CD14-positive monocyte (primary cell): ENCODE measurements around the gene PI4KA. TPM values are rescaled to one million over a fixed set of nuclear protein-coding genes. Genes with fewer than 3 reads are reported as not detected.

Source experiments
- DNase-seq, 3 donors: peaks; one replicate each; pipeline ENCODE4 v3.0.0-alpha.2; 2011 to 2022
- H2AFZ ChIP-seq: 2 replicates; pipeline ENCODE4 v1.6.0; 2012; ENCODE audit warnings: mild to moderate bottlenecking, low read depth, low read length, inconsistent platforms; ENCODE audit not compliant: insufficient read depth, poor library complexity, severe bottlenecking
- H3K27ac ChIP-seq, 2 donors: 1 replicate in 1 of 2; 2 replicates in 1 of 2; pipeline ENCODE4 v1.5.1; 2012 to 2013; ENCODE audit warnings: low read length in 2 of 2, control low read depth in 1 of 2, inconsistent platforms in 1 of 2, low read depth in 1 of 2, mild to moderate bottlenecking in 1 of 2
- H3K27me3 ChIP-seq, 2 donors: one replicate each; pipeline versions ENCODE4 v1.6.0 to v1.6.1; 2011 to 2013; ENCODE audit warnings: low read length in 2 of 2; ENCODE audit not compliant: control insufficient read depth in 2 of 2, insufficient read depth in 2 of 2
- H3K36me3 ChIP-seq, 2 donors: replicated peaks in 1 of 2; 1 replicate in 1 of 2; 2 replicates in 1 of 2; pipeline versions ENCODE4 v1.5.1 to v1.6.1; 2012 to 2013; ENCODE audit warnings: low read length in 2 of 2, control low read depth in 1 of 2, inconsistent platforms in 1 of 2, mild to moderate bottlenecking in 1 of 2; ENCODE audit not compliant: insufficient read depth in 2 of 2, control insufficient read depth in 1 of 2
- H3K4me1 ChIP-seq, 2 donors: 1 replicate in 1 of 2; 2 replicates in 1 of 2; pipeline versions ENCODE4 v1.5.1 to v1.6.1; 2012 to 2013; ENCODE audit warnings: low read length in 2 of 2, control low read depth in 1 of 2, inconsistent platforms in 1 of 2, mild to moderate bottlenecking in 1 of 2, moderate library complexity in 1 of 2; ENCODE audit not compliant: insufficient read depth in 2 of 2, control insufficient read depth in 1 of 2
- H3K4me2 ChIP-seq: replicated peaks from 2 replicates; pipeline ENCODE3; 2012; ENCODE audit warnings: low read length, moderate library complexity, mild to moderate bottlenecking; ENCODE audit not compliant: poor library complexity, severe bottlenecking; ENCODE audit errors: extremely low read depth
- H3K4me3 ChIP-seq, 3 experiments: fragments of 200-600 bp in 1 of 3; sonication (generic) in 1 of 3; replicated peaks in 1 of 3; 1 replicate in 2 of 3; 2 replicates in 1 of 3; pipeline ENCODE4 v1.5.1; 2011 to 2013; ENCODE audit warnings: low read length in 3 of 3, mild to moderate bottlenecking in 3 of 3, control low read depth in 2 of 3, low read depth in 2 of 3, inconsistent platforms in 1 of 3, moderate library complexity in 1 of 3
- H3K79me2 ChIP-seq: 2 replicates; pipeline ENCODE4 v1.6.0; 2012; ENCODE audit warnings: mild to moderate bottlenecking, control low read depth, inconsistent platforms, low read length, moderate library complexity; ENCODE audit not compliant: insufficient read depth
- H3K9ac ChIP-seq: 2 replicates; pipeline ENCODE4 v1.6.0; 2017; ENCODE audit warnings: low read length, mild to moderate bottlenecking; ENCODE audit not compliant: insufficient read depth, poor library complexity, severe bottlenecking
- H3K9me3 ChIP-seq, 2 donors: replicated peaks in 1 of 2; 1 replicate in 1 of 2; 2 replicates in 1 of 2; pipeline versions ENCODE4 v1.5.1 to v1.6.1; 2012 to 2013; ENCODE audit warnings: low read length in 2 of 2, control low read depth in 1 of 2; ENCODE audit not compliant: control insufficient read depth in 1 of 2, insufficient read depth in 1 of 2
- H4K20me1 ChIP-seq: 2 replicates; pipeline ENCODE4 v1.6.0; 2012; ENCODE audit warnings: mild to moderate bottlenecking, low read length, control low read depth, moderate library complexity; ENCODE audit not compliant: insufficient read depth
- H3K27ac Mint-ChIP-seq, 7 donors: one replicate each; pipeline ENCODE4 v1.8.0; 2020; ENCODE audit warnings: mild to moderate bottlenecking in 7 of 7, mixed read lengths in 7 of 7, moderate library complexity in 6 of 7, inconsistent platforms in 2 of 7
- H3K27me3 Mint-ChIP-seq, 3 donors: one replicate each; pipeline ENCODE4 v1.8.0; 2021 to 2022; ENCODE audit warnings: low read depth in 3 of 3, mild to moderate bottlenecking in 3 of 3, mixed read lengths in 3 of 3, moderate library complexity in 3 of 3, inconsistent platforms in 1 of 3
- H3K36me3 Mint-ChIP-seq, 2 donors: one replicate each; pipeline ENCODE4 v1.8.0; 2020; ENCODE audit warnings: mixed read lengths in 2 of 2, inconsistent platforms in 1 of 2, mild to moderate bottlenecking in 1 of 2
- H3K4me1 Mint-ChIP-seq: one replicate; pipeline ENCODE4 v1.8.0; 2020; ENCODE audit warnings: mild to moderate bottlenecking, mixed read lengths
- H3K4me3 Mint-ChIP-seq, 2 donors: one replicate each; pipeline ENCODE4 v1.8.0; 2020; ENCODE audit warnings: mild to moderate bottlenecking in 2 of 2, mixed read lengths in 2 of 2, moderate library complexity in 1 of 2
- H3K9me3 Mint-ChIP-seq, 7 donors: one replicate each; pipeline ENCODE4 v1.8.0; 2020 to 2022; ENCODE audit warnings: mixed read lengths in 7 of 7, mild to moderate bottlenecking in 6 of 7, moderate library complexity in 6 of 7, inconsistent platforms in 2 of 7
- CTCF ChIP-seq: fragments of 200-600 bp; IDR thresholded peaks from one replicate; pipeline ENCODE4 v1.8.0; 2022; ENCODE audit warnings: antibody characterized with exemption, mild to moderate bottlenecking
- WGBS: methylation state at CpG from one replicate; pipeline ENCODE4 v1.1.5; 2013; ENCODE audit warnings: missing lambda C conversion rate; ENCODE audit not compliant: insufficient coverage; 5-methylcytosine and 5-hydroxymethylcytosine counted together
- intact Hi-C, 2 donors: fragments of 100-400 bp; cut with micrococcal nuclease; formaldehyde crosslinking; loops; one replicate each; pipeline versions ENCODE4 v1.15.0 to v1.15.1; 2023
- polyA plus RNA-seq, 3 donors: library from polyadenylated mRNA; depleted of rRNA in 1 of 3; unstranded in 2 of 3; stranded (reverse) in 1 of 3; fragments of 300-500 nt in 2 of 3; fragments of >200 nt in 1 of 3; fragmentation: Illumina TruSeq in 2 of 3; gene quantifications; 1 replicate in 2 of 3; 2 replicates in 1 of 3; pipeline ENCODE4 v1.2.3, GENCODE V29; 2012 to 2021

PI4KA gene
- polyA plus RNA-seq, 3 donors = 22.8 to 74.4 (median 38.2) TPM

GRCh38 chr22:20661473-20661872 is 197.1 kb downstream of the PI4KA start:
- Histone ChIP-seq H3K4me2 (no peak overlapping the region), H3K9ac (no peak overlapping the region), H3K9me3 (peaks cover 0 to 5% of the 10 kb centered on the region in 2 donors), H3K79me2 (no peaks in the 10 kb centered on the region), H3K27ac (no peak overlapping the region), H3K4me1 (no peaks in the 10 kb centered on the region), H3K27me3 (peaks cover 0 to 13% of the 10 kb centered on the region in 2 donors), H4K20me1 (no peaks in the 10 kb centered on the region), H3K4me3 (no peak overlapping the region), H2AFZ (no peak overlapping the region), H3K36me3 (no peaks in the 10 kb centered on the region)
- peaks cover 28 to 50% (median 41%) of the 10 kb centered on the region in 3 donors for H3K27me3 Mint-ChIP-seq
- WGBS = no CpG with 5 or more reads among the region's 1 CpG
- no peak for DNase-seq
- H3K27ac Mint-ChIP-seq = no peak overlapping the region
- TF ChIP-seq CTCF = no peak
- H3K9me3 Mint-ChIP-seq = peaks cover 2 to 6% (median 5%) of the 10 kb centered on the region in 7 donors
- no peaks in the 10 kb centered on the region for H3K36me3 Mint-ChIP-seq
- intact Hi-C loops = no loop called here
- H3K4me1 Mint-ChIP-seq = peaks cover 3% of the 10 kb centered on the region
- peak overlapping the region in 1 of 2 donors; percentile 24 for H3K4me3 Mint-ChIP-seq

- whole genome bisulfite sequencing = no CpG with 5 or more reads among the region's 6 CpGs
- Histone ChIP-seq H3K27me3 (peaks cover 0 to 13% of the 10 kb centered on the region in 2 donors), H2AFZ (no peak overlapping the region), H4K20me1 (no peaks in the 10 kb centered on the region), H3K4me1 (no peaks in the 10 kb centered on the region), H3K9me3 (peaks cover 0 to 5% of the 10 kb centered on the region in 2 donors), H3K36me3 (no peaks in the 10 kb centered on the region), H3K79me2 (no peaks in the 10 kb centered on the region), H3K9ac (no peak overlapping the region), H3K4me2 (no peak overlapping the region), H3K4me3 (no peak overlapping the region), H3K27ac (no peak overlapping the region)
- Mint-ChIP-seq H3K27me3 (peaks cover 28 to 45% (median 40%) of the 10 kb centered on the region in 3 donors), H3K36me3 (no peaks in the 10 kb centered on the region), H3K4me1 (peaks cover 3% of the 10 kb centered on the region), H3K4me3 (peak overlapping the region in 1 of 2 donors; percentile 33), H3K9me3 (peaks cover 2 to 6% (median 5%) of the 10 kb centered on the region in 7 donors), H3K27ac (no peak overlapping the region)
- DNase-seq = no peak
- intact Hi-C loops = no loop called here
- TF ChIP-seq CTCF = no peak
Measured at GRCh38 chr22:20660441-20661054, 198.1 kb downstream of the PI4KA start.
